Progenitor cell of endocrine pancreas (in vitro differentiated cells): ENCODE measurements around the gene TPO. TPM values are rescaled to one million over a fixed set of nuclear protein-coding genes. Genes with fewer than 3 reads are reported as not detected.

ENCODE experiments used
- DNase-seq: peaks from one replicate; pipeline ENCODE4 v3.0.0; 2021; ENCODE audit warnings: low spot score; ENCODE audit not compliant: unreplicated experiment
- H3K27ac Mint-ChIP-seq: 2 replicates; pipeline ENCODE4 v1.8.0; 2021; ENCODE audit warnings: mild to moderate bottlenecking, moderate library complexity, mixed read lengths
- H3K27me3 Mint-ChIP-seq: 2 replicates; pipeline ENCODE4 v1.8.0; 2021; ENCODE audit warnings: mixed read lengths
- H3K36me3 Mint-ChIP-seq: 2 replicates; pipeline ENCODE4 v1.8.0; 2022; ENCODE audit warnings: mixed read lengths; ENCODE audit not compliant: insufficient read depth
- H3K4me1 Mint-ChIP-seq: 2 replicates; pipeline ENCODE4 v1.8.0; 2021; ENCODE audit warnings: low read depth, mixed read lengths
- H3K4me3 Mint-ChIP-seq: 2 replicates; pipeline ENCODE4 v1.8.0; 2021; ENCODE audit warnings: low read depth, mild to moderate bottlenecking, moderate library complexity, mixed read lengths
- H3K9me3 Mint-ChIP-seq: 2 replicates; pipeline ENCODE4 v1.8.0; 2021; ENCODE audit warnings: low read depth, mixed read lengths
- CTCF ChIP-seq: fragments of 200-600 bp; sonication (generic); IDR thresholded peaks from one replicate; pipeline ENCODE4 v1.5.0; 2021; ENCODE audit warnings: antibody characterized with exemption, mild to moderate bottlenecking; ENCODE audit not compliant: unreplicated experiment
- total RNA-seq: library from RNA; stranded (reverse); gene quantifications from 2 replicates; pipeline ENCODE4 v1.2.1, GENCODE V29; 2021

The TPO gene
- total RNA-seq, 1 donor from 2014 or later, result not detected

- H3K27ac Mint-ChIP-seq, result no peak overlapping the region
- H3K27me3 Mint-ChIP-seq, result peaks cover 8% of the 10 kb centered on the region
- no peak for TF ChIP-seq CTCF
- no peak for DNase-seq
- no peaks in the 10 kb centered on the region for H3K4me1 Mint-ChIP-seq
- no peak overlapping the region for H3K4me3 Mint-ChIP-seq
- H3K9me3 Mint-ChIP-seq, result no peaks in the 10 kb centered on the region
- no peaks in the 10 kb centered on the region for H3K36me3 Mint-ChIP-seq
Observed at GRCh38 chr2:1499033-1499795, 86.0 kb downstream of the TPO start.

DNA sequence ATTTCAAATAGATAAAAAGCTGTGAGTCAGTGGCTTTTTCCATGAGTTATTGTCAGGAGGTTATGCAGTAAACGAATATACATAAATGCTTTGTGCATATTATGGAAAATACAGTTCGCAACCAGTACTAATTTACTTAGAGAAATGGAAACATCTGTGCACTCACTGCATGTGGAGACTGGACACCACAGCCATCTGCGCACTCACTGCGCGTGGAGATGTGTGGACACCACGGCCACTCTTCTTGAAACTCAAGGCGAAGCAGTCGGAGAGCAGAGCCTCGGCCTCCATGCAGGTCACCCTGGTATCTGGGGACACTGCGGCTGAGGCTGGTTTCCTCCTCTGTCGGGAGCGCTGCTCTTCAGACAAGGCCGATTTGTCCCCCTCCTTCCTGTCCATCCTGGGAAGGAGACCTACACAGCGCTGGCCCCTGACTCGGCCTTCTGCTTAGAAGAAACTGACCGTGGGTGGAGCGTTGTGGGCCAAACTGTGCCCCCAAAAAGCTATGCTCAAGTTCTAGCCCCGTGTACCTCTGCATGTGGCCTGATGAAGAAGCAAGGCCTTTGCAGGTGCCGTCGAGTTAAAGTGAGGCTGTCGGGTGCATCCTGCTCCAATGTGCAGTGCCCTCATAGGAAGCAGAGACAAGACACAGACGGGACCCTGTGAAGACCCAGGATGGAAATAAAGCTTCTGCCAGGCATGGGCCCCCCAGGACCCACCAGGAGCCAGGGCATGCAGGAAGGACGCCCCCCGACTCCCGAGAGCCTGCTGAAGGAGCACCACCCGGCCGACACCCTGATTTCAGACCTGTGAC is 88.0 kb downstream of the TPO start:
- no peak for TF ChIP-seq CTCF
- DNase-seq, result no peak
- Mint-ChIP-seq H3K9me3 (no peaks in the 10 kb centered on the region), H3K4me1 (no peaks in the 10 kb centered on the region), H3K4me3 (no peak overlapping the region), H3K27me3 (no peaks in the 10 kb centered on the region), H3K27ac (no peak overlapping the region), H3K36me3 (no peaks in the 10 kb centered on the region)

DNA sequence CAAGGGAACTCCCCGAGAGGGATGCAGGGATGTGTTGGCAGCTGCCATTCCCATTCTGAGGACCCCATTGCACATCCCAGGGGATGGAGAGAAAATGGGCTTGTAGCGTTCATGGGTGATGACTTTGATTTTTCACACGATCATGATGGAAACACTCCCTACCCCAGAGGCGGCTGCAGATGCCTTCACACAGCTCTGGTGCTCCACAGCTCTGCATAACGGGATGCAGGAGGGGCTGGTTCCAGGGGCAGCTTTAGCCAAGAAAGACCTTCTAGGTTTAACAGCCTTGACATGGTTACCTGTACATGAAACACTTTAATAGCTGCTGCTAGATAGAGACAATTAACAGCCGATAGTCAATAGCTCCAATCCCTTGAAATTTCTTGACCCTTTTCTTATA is 88.7 kb downstream of the TPO start:
- no peak for TF ChIP-seq CTCF
- H3K27ac Mint-ChIP-seq, result no peak overlapping the region
- no peaks in the 10 kb centered on the region for H3K36me3 Mint-ChIP-seq
- H3K4me1 Mint-ChIP-seq, result no peaks in the 10 kb centered on the region
- H3K4me3 Mint-ChIP-seq, result no peak overlapping the region
- H3K27me3 Mint-ChIP-seq, result no peaks in the 10 kb centered on the region
- DNase-seq, result no peak
- H3K9me3 Mint-ChIP-seq, result no peaks in the 10 kb centered on the region

DNA sequence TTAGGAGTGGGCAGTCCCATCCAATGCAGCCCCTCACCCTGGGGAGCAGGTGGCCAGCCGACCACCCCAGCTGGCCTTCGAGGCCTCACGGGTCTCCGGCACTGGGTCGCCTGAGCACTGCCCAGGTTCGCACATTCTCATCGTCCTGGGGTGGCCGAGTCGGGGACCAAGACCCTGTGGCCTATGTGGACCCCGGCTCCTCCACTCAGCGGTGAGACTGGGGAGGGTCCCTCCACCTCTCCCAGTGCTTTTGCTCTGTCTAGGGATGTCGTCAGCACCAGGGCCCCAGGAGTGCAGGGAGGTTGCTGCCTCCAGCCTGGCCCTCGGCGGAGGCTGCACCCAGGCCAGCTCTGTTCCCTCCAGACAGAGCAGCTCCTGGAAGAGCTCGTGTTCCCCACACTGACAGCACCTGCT is 89.6 kb downstream of the TPO start:
- Mint-ChIP-seq H3K27me3 (no peaks in the 10 kb centered on the region), H3K4me1 (no peaks in the 10 kb centered on the region), H3K36me3 (no peaks in the 10 kb centered on the region), H3K9me3 (no peaks in the 10 kb centered on the region), H3K4me3 (no peak overlapping the region), H3K27ac (no peak overlapping the region)
- no peak for DNase-seq
- no peak for TF ChIP-seq CTCF

DNA sequence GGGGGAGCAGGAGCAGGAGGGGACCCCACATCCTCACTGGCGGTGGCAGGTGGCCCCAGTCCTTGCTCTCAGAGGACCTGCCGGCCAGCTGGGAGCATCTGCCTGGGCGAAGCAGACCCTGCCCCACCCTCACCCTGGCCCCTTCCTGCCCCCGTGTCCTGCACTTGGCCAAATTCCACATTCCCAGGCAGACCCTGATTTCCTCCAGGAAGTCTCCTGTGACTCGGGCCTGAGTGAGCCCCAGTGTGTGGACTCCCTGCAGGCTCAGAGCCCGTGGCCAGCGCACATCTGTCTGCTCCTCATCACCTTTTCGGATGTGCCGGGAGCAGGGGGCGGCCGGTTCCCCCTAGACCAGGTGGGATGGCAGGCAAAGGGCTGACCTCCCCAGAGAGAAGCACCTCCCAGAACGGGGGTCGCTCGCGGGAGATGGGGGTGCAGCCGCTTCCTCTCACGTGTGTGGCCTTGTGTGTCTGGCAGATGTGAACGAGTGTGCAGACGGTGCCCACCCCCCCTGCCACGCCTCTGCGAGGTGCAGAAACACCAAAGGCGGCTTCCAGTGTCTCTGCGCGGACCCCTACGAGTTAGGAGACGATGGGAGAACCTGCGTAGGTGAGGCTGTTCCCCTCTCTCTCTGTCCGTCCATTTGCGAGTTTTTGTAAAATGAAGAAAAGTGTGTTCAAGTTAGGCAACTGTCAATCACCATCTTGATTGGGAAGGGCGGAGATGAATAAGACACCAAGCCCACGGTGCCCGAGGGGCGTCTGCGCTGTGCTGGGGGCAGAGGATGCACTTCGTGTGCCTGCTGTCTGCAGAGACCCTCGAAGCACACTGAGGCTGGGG is 90.4 kb downstream of the TPO start:
- no peaks in the 10 kb centered on the region for H3K9me3 Mint-ChIP-seq
- H3K4me3 Mint-ChIP-seq, result no peak overlapping the region
- no peak overlapping the region for H3K27ac Mint-ChIP-seq
- H3K36me3 Mint-ChIP-seq, result no peaks in the 10 kb centered on the region
- TF ChIP-seq CTCF, result no peak
- H3K4me1 Mint-ChIP-seq, result no peaks in the 10 kb centered on the region
- H3K27me3 Mint-ChIP-seq, result no peaks in the 10 kb centered on the region
- no peak for DNase-seq
